ENCODE results near the gene SORCS3.

SORCS3 gene

GRCh38 chr10:104641187-104641936 lies at the start of gene SORCS3:
TSS of gene SORCS3 (plus strand) at chr10:104641290.
- DNase-seq: no peak

GRCh38 chr10:104591441-104591840 lies 49.6 kb upstream of the SORCS3 start:
- DNase-seq: no peak

GRCh38 chr10:104601166-104601565 lies 39.9 kb upstream of the SORCS3 start:
- DNase-seq: no peak

- no peak for DNase-seq
Observed at GRCh38 chr10:104608091-104608828, 32.8 kb upstream of the SORCS3 start.

GRCh38 chr10:104612571-104613205 lies 28.4 kb upstream of the SORCS3 start:
- no peak for DNase-seq

GRCh38 chr10:104613406-104613805 lies 27.7 kb upstream of the SORCS3 start:
- no peak for DNase-seq

- peak; percentile 19 for DNase-seq
Observed at GRCh38 chr10:104614245-104614831, 26.8 kb upstream of the SORCS3 start.

GRCh38 chr10:104615136-104615535 lies 26.0 kb upstream of the SORCS3 start:
- DNase-seq: no peak

GRCh38 chr10:104617831-104618230 lies 23.3 kb upstream of the SORCS3 start:
- no peak for DNase-seq

GRCh38 chr10:104622175-104622574 lies 18.9 kb upstream of the SORCS3 start:
- DNase-seq: no peak

GRCh38 chr10:104622598-104623209 lies 18.4 kb upstream of the SORCS3 start:
- DNase-seq: no peak

- no peak for DNase-seq
Observed at GRCh38 chr10:104630731-104631130, 10.4 kb upstream of the SORCS3 start.

GRCh38 chr10:104631946-104632345 lies 9.1 kb upstream of the SORCS3 start:
- DNase-seq: no peak

- DNase-seq: no peak
Observed at GRCh38 chr10:104638861-104639589, 2.1 kb upstream of the SORCS3 start.

- no peak for DNase-seq
Observed at GRCh38 chr10:104639590-104640338, 1.3 kb upstream of the SORCS3 start.

GRCh38 chr10:104640339-104641186 lies 527 bp upstream of the SORCS3 start:
- DNase-seq: no peak

- no peak for DNase-seq
Observed at GRCh38 chr10:104641937-104642657, 1.0 kb downstream of the SORCS3 start.

- DNase-seq: no peak
Observed at GRCh38 chr10:104642658-104643302, 1.7 kb downstream of the SORCS3 start.

- no peak for DNase-seq
Observed at GRCh38 chr10:104643303-104643663, 2.2 kb downstream of the SORCS3 start.
